HG03066 (cell line): Measurements from ENCODE around the gene ADARB2.
"Not testable (repeated sequence)": the region's sequence is repeated elsewhere in the genome, so short reads cannot be mapped to it uniquely, and the experiment has no call there.

Experiments used
- ATAC-seq: cut with Tn5 transposase; IDR thresholded peaks from one replicate; pipeline ENCODE4 v1.9.1; 2021; ENCODE audit warnings: low read depth; ENCODE audit not compliant: unreplicated experiment

ADARB2 gene

GRCh38 chr10:1477578-1477977, 259.7 kb downstream of the ADARB2 start:
- no peak for ATAC-seq

DNA sequence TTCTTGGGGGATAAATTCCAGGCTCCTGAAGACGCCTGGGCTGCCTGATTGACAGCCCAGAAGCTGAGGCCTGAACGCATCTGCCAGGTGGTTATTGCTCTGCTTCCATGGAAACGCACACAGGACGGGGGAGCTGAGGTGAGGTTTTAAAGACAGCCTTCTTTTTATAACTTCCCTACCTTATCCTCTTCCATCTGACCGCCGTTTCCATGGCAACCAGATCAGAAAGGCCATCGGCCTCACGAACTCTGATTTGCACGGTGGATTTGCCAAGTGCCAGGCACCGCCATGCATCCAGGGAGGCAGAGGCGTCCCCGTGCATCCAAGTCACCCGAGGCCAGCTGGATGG, 260.9 kb downstream of the ADARB2 start:
- ATAC-seq, result no peak

DNA sequence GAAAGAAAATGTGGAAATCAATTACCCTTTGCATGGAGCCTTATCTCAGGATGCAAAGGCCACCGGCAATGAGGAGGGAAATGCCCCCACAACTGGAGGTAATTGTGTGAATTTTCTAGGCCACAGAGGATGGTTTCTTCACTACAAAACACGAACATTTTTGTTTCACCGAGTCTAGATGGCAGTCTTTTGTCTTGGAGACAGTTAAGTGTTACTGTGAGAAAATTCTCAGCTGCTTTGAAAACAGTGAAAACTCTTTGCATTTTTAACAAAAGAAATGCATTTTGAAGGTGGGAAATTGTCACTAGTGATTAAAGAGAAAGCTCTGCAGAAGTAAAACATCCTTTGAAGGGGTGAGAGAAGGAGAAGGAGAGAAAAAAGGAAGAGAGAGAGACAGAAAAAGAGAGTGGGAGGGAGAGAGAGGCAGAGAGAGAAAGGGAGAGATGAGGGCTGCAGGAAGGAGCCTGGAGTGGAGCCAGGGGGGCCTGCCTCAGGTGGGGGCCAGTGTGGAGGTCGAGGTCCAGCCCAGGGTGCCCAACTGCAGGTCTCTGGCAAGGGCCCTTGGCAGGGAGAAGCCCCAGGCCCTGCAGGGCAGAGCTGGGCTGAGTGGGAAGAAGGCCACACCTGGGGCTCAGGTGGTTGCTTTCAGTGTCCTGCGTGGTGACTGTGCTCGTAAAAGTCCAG, 261.4 kb downstream of the ADARB2 start:
- no peak for ATAC-seq

- no peak for ATAC-seq
Measured at GRCh38 chr10:1475098-1475591, 262.2 kb downstream of the ADARB2 start.

DNA sequence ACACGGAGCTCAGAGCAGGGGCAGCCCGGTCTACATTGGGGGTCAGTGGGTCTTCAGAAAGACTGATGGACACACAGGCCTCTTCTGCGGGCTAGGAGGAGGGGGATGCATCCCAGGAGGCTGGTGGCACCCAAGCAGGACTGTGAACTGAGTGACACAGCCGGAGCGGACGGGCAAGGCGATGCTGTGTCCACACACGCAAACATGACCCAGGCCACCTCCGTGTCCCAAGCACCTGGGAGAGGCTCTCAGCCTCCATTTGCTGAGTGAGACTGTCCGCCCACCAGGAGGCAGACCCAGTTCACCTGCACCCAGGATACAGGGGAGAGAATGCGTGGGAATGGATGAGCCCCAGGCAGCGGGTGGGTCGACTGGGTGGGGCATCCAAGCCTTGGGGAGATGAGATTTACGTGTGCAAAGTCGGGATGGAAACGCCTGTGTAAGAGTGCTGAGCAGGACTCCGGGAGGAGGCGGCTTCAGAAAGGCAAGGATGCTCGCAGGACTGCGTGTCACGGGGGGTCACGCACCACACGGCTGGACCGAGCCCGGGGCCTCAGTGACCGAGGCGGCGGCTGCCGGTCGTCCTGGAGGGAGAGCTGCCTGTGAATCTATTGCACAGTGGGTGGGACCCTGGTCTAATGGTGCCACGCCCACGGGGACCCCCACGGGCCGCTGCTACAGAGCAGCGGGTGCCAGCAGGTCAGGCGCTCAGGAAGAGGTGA, 262.8 kb downstream of the ADARB2 start:
- ATAC-seq, result no peak

DNA sequence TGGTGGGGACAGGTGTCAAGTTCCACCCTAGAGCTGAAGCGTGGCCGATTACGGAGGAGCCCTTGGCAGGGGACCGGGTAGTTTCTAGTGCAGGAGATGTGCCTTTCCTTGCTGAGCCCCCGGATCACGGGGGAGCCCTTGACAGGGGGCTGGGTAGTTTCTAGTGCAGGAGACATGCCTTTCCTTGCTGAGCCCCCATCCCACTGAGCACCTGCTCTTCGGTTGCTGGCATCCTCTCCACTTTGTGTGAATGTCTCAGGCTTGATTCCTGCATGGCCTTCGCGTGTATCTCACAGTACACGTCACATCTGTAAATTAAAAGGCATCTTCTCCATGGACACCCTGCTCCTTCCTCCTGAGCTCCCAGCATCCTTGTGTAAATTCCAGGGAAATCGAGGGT, 263.5 kb downstream of the ADARB2 start:
- ATAC-seq, result no peak

DNA sequence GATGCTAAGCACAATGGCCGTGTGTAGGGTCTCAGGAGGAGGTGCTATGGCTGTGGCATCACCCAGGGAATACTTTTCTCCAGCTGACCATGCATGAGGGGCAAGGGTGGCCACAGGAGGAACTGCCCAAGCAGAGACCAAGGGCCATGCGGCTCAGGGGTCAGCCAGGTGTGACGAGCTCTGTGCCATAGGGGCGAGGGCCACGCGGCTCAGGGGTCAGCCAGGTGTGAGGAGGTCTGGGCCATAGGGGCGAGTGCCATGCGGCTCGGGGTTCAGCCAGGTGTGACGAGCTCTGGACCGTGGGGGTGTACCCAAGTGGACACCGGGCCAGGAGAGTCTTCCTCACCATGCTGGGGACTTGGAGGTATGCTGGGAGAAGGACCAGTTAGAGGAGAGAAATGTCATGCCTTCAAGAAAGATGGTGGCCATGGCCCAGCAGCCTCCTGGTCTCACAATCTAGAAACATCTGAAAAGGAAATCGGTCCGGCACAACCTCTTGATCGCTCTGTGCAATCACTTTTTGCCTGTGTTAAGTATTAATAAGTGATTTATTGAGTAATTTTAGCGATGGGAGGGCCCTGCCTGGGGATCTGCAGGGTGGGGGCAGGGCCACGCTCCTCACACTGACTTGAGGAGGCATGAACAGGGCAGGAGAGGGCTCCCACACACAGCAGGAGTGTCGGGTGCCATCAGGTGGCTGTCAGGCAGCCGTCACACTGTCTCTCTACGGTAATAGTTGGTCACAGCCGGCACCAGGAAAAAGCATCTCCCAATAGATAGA, 265.0 kb downstream of the ADARB2 start:
- ATAC-seq, result no peak

GRCh38 chr10:1468811-1469210, 268.5 kb downstream of the ADARB2 start:
- no peak for ATAC-seq

GRCh38 chr10:1467334-1468076, 269.8 kb downstream of the ADARB2 start:
- ATAC-seq, result no peak

DNA sequence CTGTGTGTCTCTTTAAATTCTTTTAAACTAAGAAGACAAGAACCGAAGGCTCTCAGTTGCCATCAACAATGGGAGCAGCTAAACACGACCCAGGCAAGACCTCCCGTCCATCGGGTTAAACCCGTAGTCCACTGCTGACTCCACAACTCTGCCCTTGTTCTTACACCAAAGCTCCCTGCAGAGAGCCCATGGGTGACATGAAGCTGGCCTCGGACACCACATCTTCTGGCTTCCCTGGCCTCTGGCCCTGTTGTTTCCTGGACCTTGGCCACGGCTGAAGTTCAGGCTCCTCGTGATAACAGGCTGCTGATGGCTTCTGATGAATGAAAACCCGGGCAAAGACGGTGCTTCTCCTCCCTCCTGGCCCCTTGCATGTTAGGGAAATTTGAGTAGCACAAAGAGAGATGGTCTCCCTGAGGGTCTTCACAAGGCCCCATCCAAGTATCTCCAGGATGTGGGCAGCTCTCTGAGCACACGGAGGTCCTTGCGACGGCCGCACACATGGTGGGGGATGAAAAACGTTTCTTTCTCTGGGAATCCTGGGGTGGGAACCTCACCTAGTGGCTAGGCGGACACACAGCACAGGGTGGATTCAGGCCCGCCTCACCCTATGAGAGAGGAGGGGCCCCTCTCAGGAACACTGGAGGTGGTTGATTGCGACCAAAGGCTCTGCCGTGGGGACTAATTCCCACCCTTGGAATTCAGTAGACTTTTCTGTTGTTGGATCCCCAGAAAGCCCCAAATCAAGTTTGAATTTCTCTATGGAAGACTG, 271.1 kb downstream of the ADARB2 start:
- no peak for ATAC-seq

GRCh38 chr10:1465418-1465911, 271.9 kb downstream of the ADARB2 start:
- ATAC-seq, result peak; percentile 52

DNA sequence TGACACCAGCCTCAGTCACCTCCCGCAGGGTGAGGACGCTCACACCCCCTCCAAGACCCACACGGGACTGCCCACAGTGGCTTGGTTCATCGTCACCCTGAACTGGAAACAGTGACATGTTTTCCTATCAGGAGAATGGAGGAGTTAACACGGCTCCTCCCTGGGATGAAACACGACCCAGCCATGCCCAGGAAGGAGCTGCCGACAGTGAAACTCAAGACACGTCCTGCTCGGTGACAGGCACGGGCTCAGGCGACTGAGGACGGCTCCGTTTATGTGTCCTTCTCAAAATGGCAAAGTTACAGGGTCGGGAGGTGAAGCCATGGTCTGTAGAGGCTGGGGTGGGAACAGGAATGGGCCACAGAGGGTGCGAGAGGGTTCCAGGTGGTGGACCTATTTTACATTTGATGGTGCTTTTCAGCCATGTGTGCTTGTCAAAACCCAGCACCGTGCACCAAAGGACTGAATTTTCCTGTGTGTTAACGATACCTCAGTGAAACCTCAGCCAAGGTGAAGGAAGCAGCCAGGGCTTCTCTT, 272.4 kb downstream of the ADARB2 start:
- ATAC-seq, result peak; percentile 22

DNA sequence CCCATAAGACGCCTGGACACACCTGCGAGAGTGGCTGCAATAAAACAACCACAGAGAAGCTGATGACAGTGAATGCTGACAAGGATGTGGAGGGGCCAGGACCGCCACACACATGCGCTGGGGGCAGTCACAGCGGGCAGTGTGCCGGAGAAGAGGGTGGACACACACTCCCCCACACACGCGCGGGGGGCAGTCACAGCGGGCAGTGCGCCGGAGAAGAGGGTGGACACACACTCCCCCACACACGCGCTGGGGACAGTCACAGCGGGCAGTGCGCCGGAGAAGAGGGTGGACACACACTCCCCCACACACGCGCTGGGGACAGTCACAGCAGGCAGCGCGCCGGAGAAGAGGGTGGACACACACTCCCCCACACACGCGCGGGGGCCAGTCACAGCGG, 273.4 kb downstream of the ADARB2 start:
- ATAC-seq, result not testable (repeated sequence)

GRCh38 chr10:1462994-1463633, 274.2 kb downstream of the ADARB2 start:
- ATAC-seq, result no peak

- ATAC-seq, result no peak
Measured at GRCh38 chr10:1462521-1462920, 274.8 kb downstream of the ADARB2 start.

DNA sequence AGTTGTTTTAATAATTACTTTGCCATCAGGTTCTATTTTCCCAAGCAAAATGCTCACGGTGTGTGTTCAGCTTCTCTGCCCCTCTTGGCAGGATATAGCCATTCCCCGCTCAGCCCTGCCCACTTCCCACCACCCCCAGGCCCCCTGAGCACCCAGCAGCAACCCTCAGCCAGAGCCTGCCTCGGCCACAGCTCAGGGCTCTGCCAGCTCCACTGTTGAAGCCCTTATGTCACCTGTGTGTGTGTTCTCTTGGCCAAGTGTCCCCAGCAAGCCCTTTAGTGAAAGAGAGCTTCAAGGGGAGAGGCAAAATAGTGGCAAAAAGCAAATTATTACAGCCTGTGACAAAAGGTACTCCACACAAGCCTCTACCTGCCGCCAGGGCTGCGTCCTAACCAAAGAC, 275.3 kb downstream of the ADARB2 start:
- ATAC-seq, result no peak

GRCh38 chr10:1461016-1461415, 276.3 kb downstream of the ADARB2 start:
- no peak for ATAC-seq

DNA sequence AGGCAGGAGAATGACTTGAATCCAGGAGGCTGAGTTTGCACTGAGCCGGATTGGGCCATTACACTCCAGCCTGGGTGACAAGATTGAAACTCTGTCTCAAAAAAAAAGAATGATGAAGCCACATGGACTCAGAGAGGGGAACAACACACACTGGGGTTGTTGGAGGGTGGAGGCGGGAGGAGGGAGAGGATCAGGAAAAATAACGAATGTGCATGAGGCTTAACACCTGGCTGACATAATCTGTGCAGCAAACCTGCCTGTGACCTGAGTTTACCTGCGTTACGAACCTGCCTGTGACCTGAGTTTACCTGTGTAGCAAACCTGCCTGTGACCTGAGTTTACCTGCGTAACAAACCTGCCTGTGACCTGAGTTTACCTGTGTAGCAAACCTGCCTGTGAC, 277.7 kb downstream of the ADARB2 start:
- ATAC-seq, result not testable (repeated sequence)

DNA sequence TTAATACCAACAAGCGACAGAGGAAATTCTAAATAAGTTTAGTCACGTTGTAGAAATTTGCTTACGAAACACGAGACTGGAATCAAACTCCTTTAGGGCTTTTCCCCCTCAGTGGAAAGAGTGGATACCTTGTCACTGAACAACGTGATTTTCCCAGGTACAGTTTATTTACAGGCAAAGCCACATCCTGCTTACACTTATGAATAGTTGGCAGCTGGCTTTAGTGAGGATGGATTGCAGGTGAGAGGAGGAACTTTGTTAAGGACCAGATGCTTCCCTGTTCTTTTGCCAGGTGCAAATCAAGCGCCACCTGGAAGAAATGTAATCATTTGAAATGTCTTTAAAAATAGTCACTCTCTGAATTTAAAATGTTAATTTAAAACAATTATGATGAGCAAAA, 282.4 kb downstream of the ADARB2 start:
- no peak for ATAC-seq
